HG03196 (cell line): ENCODE measurements around the gene MICA.
"Not testable (repeated sequence)": the region's sequence is repeated elsewhere in the genome, so short reads cannot be mapped to it uniquely, and the experiment has no call there.

Experiments used
- ATAC-seq: cut with Tn5 transposase; IDR thresholded peaks from one replicate; pipeline ENCODE4 v1.9.1; 2021; ENCODE audit not compliant: unreplicated experiment

The MICA gene

DNA sequence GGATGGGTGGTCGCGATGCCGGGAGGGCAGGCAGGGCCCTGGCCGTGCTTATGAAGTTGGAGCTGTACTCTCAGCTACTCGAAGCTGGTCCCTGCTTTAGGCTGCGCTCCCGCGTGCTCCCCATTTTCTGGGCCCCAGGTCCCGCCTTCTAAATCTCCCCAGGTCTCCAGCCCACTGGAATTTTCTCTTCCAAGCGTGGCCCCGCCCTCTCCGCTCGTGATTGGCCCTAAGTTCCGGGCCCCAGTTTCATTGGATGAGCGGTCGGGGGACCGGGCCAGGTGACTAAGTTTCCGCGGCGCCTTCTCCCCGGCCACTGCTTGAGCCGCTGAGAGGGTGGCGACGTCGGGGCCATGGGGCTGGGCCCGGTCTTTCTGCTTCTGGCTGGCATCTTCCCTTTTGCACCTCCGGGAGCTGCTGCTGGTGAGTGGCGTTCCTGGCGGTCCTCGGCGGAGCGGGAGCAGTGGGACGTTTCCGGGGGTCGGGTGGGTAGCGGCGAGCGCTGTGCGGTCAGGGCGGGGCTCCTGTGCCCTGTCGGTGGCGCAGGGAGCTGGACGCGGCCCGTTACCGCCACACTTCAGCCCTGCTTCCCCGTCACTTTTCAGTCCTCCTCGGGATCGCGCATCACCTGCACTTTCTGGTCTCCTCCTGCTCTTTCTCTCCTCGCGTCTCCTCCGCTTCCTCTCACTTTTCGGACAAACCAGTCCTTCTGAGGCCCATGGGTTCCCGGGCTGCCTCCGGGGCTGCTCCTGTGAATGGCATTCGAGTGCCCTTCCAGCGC lies at the start of gene MICA:
Gene MICA, plus strand, starts transcription at position 313 of the 778 bp plus-strand sequence. Its CDS starts 38 bp downstream, at position 351.
- ATAC-seq: peak; percentile 40

- ATAC-seq: no peak
Observed at GRCh38 chr6:31354158-31354863, 49.1 kb upstream of the MICA start.

DNA sequence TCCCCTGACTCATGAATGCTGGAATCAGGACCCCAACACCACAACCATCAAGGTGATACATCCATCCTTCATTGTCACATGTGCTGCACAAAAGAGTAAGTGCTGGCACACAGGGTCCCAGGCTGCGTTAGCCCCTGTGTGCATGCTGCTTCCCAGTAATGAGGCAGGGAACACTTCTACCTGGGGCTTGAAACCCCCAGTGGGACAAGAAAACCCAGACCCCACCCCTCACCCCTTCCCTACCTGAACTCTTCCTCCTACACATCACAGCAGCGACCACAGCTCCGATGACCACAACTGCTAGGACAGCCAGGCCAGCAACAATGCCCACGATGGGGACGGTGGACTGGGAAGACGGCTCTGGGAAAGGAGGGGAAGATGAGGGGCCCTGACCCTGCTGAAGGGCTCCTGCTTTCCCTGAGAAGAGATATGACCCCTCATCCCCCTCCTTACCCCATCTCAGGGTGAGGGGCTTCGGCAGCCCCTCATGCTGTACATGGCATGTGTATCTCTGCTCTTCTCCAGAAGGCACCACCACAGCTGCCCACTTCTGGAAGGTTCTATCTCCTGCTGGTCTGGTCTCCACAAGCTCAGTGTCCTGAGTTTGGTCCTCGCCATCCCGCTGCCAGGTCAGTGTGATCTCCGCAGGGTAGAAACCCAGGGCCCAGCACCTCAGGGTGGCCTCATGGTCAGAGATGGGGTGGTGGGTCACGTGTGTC lies 48.4 kb upstream of the MICA start:
- no peak for ATAC-seq

DNA sequence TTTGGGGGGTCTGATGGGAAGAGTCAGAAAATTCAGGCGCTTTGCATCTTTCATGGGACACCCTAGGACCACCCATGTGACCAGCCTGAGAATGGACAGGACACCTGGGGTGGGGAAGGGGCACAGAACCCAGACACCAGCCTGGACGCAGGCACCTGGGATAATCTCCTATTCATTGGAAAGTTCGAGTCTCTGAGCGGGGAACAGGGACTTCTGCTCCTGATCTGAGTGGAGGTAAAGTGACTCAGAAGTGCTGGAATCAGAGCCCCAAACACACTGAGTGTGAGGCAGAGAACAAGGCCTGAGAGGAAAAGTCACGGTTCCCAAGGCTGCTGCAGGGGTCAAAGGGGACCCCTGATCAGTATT lies 47.8 kb upstream of the MICA start:
- no peak for ATAC-seq

DNA sequence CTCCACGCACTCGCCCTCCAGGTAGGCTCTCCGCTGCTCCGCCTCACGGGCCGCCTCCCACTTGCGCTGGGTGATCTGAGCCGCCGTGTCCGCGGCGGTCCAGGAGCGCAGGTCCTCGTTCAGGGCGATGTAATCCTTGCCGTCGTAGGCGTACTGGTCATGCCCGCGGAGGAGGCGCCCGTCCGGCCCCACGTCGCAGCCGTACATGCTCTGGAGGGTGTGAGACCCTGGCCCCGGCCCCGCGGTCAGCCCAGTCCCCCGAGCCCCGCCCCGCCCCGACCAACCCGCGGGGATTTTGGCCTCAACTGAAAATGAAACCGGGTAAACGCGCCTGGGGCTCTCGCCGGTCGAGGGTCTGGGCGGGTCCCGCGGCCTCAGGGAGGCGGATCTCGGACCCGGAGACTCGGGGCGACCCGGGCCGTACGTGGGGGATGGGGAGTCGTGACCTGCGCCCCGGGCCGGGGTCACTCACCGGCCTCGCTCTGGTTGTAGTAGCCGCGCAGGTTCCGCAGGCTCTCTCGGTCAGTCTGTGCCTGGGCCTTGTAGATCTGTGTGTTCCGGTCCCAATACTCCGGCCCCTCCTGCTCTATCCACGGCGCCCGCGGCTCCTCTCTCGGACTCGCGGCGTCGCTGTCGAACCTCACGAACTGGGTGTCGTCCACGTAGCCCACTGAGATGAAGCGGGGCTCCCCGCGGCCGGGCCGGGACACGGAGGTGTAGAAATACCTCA lies 47.0 kb upstream of the MICA start:
- ATAC-seq: no peak

GRCh38 chr6:31356946-31357466 lies 46.4 kb upstream of the MICA start, which contains the start of gene HLA-B:
TSS of gene HLA-B (minus strand) at chr6:31357179. CDS start at chr6:31357158, 21 bp downstream.
- ATAC-seq: peak; percentile 63

GRCh38 chr6:31357886-31358285 lies 45.5 kb upstream of the MICA start:
- no peak for ATAC-seq

DNA sequence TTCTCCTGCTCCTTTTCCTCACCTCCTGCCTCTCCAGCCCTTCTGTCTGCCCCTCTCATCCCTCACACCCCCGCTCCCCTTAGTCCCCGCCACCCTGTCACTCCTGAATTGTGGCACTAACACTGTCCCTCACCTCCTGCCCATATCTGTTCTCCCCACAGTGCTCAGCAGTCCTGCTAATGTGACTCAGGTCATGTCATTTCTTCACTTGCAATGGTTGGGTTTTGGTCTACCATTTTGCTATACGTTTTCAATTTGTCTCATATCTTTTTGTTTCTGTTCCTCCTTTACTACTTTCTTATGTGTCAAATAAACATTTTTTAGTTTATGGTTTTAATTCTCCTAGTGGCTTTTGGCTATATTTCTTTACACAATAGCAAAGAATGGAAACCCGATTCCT lies 45.1 kb upstream of the MICA start:
- no peak for ATAC-seq

- ATAC-seq: no peak
Observed at GRCh38 chr6:31359581-31359980, 43.8 kb upstream of the MICA start.

DNA sequence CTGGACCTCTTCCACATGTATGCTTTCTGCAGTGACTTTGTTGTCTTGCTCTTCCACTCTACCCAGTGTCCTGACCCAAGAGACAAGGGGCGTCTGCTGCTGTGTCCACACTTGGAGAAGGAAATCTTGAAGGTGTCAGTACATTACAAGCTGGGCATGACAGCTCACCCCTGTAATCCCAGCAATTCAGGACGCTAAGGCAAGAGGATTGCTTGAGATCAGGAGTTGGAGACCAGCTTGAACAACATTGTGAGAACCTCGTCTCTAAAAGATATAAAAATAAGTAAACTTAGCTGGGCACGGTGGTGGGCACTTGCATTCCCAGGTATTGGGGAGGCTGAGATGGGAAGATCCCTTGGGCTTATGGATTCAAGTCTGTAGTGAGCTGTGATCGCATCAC lies 40.6 kb upstream of the MICA start:
- no peak for ATAC-seq

DNA sequence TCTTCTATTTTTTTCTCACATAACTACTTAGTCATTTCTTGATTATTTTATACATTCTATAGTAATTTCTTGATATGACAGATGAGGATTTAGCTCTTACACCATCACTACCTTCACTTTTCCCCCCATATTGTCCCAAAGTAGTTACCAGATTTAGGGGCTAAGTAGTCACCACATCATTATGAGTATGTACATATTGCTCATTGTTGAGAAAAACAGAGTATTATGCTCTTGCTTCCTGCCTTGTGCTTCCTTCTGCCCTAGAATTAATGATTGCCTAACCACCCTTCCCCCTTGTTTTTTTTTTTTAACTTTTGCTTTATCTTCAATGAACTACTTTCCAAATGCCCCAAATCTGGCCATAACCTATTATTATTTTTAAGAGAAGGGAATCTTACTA lies 39.6 kb upstream of the MICA start:
- ATAC-seq: no peak

- no peak for ATAC-seq
Observed at GRCh38 chr6:31365864-31366263, 37.5 kb upstream of the MICA start.

GRCh38 chr6:31366693-31367470 lies 36.5 kb upstream of the MICA start:
- ATAC-seq: peak; percentile 56

- no peak for ATAC-seq
Observed at GRCh38 chr6:31368461-31368860, 34.9 kb upstream of the MICA start.

GRCh38 chr6:31374118-31374517 lies 29.3 kb upstream of the MICA start:
- not testable (repeated sequence) for ATAC-seq

DNA sequence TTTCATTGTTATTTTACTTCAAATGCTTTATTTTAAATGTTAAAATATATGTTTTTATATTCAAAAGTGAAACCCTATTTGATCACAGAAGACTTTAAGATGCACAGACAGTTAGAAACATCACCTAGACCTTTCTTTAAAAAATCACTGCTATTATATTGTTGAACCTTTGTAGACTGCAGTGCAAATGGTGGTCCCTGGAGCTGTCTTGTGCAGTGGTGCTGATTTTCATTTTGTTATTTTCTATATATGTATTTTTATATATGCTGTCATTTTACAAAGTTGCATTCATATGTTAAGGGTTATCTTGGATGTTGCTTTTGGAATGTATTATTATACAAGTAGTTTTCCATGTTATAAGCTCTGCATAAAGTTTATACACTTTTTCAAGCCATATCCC lies 27.7 kb upstream of the MICA start:
- ATAC-seq: no peak

DNA sequence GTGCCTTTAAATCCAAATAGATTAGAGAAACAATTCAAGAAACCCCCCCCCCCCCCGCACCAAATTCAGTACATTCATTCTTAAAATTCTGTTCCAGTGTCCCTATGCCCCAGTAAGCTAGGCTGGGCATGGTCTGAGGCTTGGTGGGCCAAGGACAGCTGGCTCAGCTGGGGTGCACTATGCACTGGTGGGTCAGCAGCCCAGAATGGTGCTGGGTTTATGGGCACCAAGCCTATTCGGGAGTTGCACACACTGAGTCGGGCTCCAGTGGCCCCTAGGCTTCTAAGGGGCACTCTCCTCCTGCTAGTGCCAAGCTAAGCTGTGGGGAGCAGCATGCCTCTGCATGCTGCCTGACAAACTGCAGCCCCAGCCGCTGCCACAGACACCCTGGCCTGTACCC lies 26.4 kb upstream of the MICA start:
- no peak for ATAC-seq

DNA sequence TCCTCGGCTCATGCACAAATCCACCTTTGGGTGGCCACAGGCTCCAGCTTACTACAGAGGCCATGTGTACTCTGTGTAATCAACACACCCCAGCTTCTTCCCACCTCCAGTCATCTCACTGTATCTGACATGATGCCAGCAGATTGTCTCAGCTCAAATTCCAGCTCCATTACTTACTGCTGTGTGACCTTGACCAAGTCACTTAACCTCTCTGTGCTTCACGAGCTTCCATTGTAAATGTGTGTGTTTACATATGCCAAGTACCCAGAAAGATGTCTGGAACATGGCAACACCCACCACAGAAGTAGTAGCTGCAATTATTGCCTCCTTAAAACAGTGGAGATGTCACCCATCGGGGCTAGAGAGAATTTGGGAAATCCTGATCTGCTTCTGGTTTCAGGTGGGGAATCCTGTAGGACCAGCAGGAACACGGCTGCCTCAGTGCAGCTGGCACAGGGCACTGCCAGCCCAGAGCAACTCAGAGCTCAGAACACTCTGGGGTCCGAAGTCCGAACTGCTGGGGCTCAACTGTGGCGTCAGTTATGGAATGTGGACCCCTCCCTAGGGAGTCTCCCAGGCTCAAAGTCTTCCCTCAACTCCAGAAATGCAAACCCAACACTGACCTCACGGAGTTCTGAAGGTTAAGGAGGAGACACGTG lies 25.2 kb upstream of the MICA start:
- ATAC-seq: no peak

DNA sequence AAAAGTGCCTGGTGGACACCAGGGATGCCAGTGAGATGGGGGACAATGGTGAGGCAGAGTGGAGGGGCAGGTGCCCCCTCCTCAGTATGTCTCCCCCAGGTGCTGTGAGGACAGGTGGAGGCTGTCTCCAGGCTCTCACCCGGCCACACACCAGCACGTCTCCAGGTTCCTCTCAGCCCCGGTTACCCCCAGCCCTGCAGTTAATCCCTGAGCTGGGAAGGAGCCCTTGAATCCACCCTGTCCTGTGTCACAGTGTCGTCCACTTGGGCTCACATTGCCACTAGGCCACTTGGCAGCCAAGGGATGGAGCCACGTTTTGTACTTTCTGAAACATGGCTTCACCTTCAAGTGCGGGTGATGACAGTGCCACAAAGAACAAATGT lies 24.7 kb upstream of the MICA start:
- no peak for ATAC-seq

GRCh38 chr6:31379850-31380249 lies 23.5 kb upstream of the MICA start:
- ATAC-seq: no peak
